ENCODE measurements around the gene CMSS1. TPM values are rescaled to one million over a fixed set of nuclear protein-coding genes. Genes with fewer than 3 reads are reported as not detected.

Gene CMSS1
- total and polyA plus RNA-seq, 4 experiments from 2014 or later, result 18.3 to 29.4 (median 21.9) TPM

DNA sequence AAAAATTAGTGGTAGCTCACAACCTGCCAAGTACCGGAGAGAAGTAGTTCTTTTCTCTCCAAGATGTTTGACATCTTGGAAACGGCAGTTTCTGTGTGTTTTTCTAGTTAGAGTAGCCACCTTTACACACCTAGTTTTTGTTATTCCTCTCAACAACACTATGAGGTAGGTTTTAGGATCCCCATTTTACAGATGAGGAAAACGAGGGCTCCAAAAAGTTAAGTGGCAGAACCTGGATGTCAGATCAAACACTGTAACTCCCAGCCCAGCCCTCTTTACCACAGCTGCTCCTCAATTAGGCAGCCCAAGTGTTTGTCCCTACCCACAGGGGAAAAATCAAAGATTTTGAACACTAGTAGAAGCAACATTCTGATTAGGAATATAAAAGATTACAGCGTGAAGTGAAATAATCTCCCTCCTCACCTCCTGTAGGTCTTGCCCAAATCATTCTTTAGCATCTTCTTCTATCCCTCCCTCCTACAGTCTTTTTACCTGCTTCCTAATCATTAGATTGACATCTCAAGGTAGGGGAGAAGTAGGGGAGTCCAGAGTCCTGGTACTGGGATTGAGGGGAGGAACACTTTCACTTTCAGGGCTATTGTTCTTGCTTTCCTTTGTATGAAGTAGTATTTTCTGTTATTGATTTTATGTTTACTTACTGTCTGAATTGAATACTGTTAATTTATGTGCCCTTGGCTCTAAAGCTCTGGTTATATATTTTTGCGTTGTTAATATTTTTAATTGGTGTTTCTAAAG, 142.6 kb downstream of the CMSS1 start:
- Mint-ChIP-seq H3K27me3 (no peaks in the 10 kb centered on the region), H3K27ac (peak overlapping the region in 1 of 7 donors; percentile 50), H3K4me3 (no peak overlapping the region), H3K36me3 (peaks cover 0 to 11% of the 10 kb centered on the region in 2 donors), H3K9me3 (no peaks in the 10 kb centered on the region), H3K4me1 (peaks cover 0 to 3% (median 0%) of the 10 kb centered on the region in 4 donors)
- Histone ChIP-seq H3K27ac (ENCODE audit: low read depth, low read length) (no peak overlapping the region), H3K4me3 (ENCODE audit: low read length in 2 of 2) (no peak overlapping the region), H3K4me1 (ENCODE audit: insufficient read depth, low read length) (no peaks in the 10 kb centered on the region), H3K36me3 (ENCODE audit: insufficient read depth, low read length) (no peaks in the 10 kb centered on the region), H3K27me3 (ENCODE audit: insufficient read depth, low read length) (no peaks in the 10 kb centered on the region), H3K9me3 (ENCODE audit: control insufficient read depth in 1 of 2, low read length in 2 of 2) (no peaks in the 10 kb centered on the region)
- no peak for DNase-seq
- intact Hi-C loops (cut with micrococcal nuclease), result no loop called here
- ChIA-PET POLR2A (ENCODE audit: partially characterized antibody) (no interaction called here), CTCF (ENCODE audit: partially characterized antibody) (no interaction called here)

DNA sequence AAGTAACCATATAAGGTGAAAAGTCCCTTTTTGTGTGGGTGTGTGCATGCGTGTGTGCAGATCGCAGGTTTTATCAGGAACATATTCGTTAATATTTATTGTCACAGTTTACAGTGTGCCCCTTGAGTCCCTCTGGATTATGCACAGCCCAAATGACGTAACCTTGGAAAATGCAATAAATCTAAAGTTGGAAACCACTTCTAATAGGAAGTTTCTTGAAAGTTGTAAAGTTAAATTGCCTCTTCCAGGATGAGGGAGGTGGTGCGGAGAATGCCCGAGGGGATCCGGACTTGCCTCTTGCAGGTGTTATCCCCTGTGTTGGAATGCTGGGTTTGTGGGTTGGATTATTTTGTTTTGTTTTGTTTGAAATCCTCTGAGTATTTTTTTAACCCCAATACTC, 143.3 kb downstream of the CMSS1 start:
- H3K27ac ChIP-seq (ENCODE audit: low read depth, low read length), result no peak overlapping the region
- Mint-ChIP-seq H3K4me3 (no peak overlapping the region), H3K27ac (no peak overlapping the region), H3K4me1 (peaks cover 0 to 3% (median 0%) of the 10 kb centered on the region in 4 donors), H3K36me3 (peaks cover 0 to 11% of the 10 kb centered on the region in 2 donors), H3K9me3 (no peaks in the 10 kb centered on the region), H3K27me3 (no peaks in the 10 kb centered on the region)
- no peaks in the 10 kb centered on the region for H3K36me3 ChIP-seq (ENCODE audit: insufficient read depth, low read length)
- no peaks in the 10 kb centered on the region for H3K27me3 ChIP-seq (ENCODE audit: insufficient read depth, low read length)
- H3K4me1 ChIP-seq (ENCODE audit: insufficient read depth, low read length), result no peaks in the 10 kb centered on the region
- no peak overlapping the region for H3K4me3 ChIP-seq (ENCODE audit: low read length in 2 of 2)
- intact Hi-C loops (cut with micrococcal nuclease), result no loop called here
- ChIA-PET CTCF (ENCODE audit: partially characterized antibody) (no interaction called here), POLR2A (ENCODE audit: partially characterized antibody) (no interaction called here)
- DNase-seq, result no peak
- H3K9me3 ChIP-seq (ENCODE audit: control insufficient read depth in 1 of 2, low read length in 2 of 2), result no peaks in the 10 kb centered on the region

DNA sequence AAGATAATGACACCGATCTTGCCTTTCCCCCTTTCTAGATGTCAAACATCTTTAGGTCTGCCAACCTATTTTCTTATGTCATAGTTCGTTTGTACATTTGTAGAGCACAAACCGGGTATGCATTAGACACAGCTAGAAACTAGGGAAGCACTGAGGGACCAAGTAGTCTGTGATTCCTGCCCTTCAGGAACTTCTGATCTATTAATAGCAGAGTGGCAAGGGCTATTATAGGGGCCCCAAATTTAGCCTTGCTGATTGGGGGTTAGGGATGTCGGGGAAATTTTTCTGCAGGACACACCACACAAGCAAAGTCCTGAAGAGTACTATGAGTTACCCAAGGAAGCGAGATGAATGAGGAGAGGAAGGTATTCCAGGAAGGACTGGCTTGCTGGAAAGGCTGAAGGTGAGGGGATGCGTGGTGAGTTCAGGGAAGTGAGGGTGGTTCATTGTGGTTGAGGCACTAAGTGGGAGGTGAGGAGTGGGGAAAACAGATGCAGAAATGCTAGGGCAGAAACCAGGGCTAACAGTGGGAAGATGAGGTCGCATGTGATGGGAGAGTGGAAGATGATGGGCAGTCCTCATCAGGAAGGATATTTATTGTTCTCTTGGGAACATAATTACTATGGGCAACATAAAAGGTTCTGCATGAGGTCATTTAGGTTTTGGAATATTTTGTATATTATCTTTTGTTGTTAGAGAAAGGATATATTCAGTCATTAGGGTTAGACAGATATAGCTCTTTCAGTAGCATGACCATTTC, 144.3 kb downstream of the CMSS1 start:
- no peak for DNase-seq
- Histone ChIP-seq H3K4me1 (ENCODE audit: insufficient read depth, low read length) (no peaks in the 10 kb centered on the region), H3K27ac (ENCODE audit: low read depth, low read length) (no peak overlapping the region), H3K9me3 (ENCODE audit: control insufficient read depth in 1 of 2, low read length in 2 of 2) (no peaks in the 10 kb centered on the region), H3K36me3 (ENCODE audit: insufficient read depth, low read length) (no peaks in the 10 kb centered on the region), H3K4me3 (ENCODE audit: low read length in 2 of 2) (no peak overlapping the region), H3K27me3 (ENCODE audit: insufficient read depth, low read length) (no peaks in the 10 kb centered on the region)
- Mint-ChIP-seq H3K4me3 (peak overlapping the region in 1 of 8 donors; percentile 32), H3K27ac (no peak overlapping the region), H3K36me3 (peaks cover 0 to 11% of the 10 kb centered on the region in 2 donors), H3K27me3 (no peaks in the 10 kb centered on the region), H3K9me3 (no peaks in the 10 kb centered on the region), H3K4me1 (no peaks in the 10 kb centered on the region)
- CTCF ChIA-PET (ENCODE audit: partially characterized antibody), result no interaction called here
- intact Hi-C loops (cut with micrococcal nuclease), result no loop called here
- POLR2A ChIA-PET (ENCODE audit: partially characterized antibody), result no interaction called here

DNA sequence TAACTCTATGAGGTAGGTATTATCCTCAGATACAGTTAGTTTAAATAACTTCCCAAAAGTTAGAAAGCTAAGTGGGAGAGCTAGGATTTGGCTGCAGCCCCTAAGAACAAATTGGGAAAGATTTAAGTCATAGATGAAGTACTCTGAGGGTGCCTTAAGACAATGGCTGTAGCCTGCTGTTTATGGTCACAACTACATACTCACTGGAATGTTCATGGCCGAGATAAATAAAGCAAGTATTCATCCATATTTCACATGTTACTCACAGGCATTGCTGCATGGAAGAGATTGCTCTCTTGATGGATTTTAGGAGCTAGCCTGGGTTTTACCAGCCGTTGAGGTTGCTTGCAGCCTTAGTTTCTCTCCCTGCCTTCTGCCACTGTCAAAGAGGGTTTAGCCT, 145.0 kb downstream of the CMSS1 start:
- H3K9me3 Mint-ChIP-seq, result no peaks in the 10 kb centered on the region
- H3K27ac ChIP-seq (ENCODE audit: low read depth, low read length), result no peak overlapping the region
- no peaks in the 10 kb centered on the region for H3K27me3 ChIP-seq (ENCODE audit: insufficient read depth, low read length)
- H3K4me3 ChIP-seq (ENCODE audit: low read length in 2 of 2), result no peak overlapping the region
- no peaks in the 10 kb centered on the region for H3K4me1 Mint-ChIP-seq
- CTCF ChIA-PET (ENCODE audit: partially characterized antibody), result no interaction called here
- H3K4me3 Mint-ChIP-seq, result no peak overlapping the region
- H3K36me3 Mint-ChIP-seq, result peaks cover 0 to 11% of the 10 kb centered on the region in 2 donors
- no peaks in the 10 kb centered on the region for H3K9me3 ChIP-seq (ENCODE audit: control insufficient read depth in 1 of 2, low read length in 2 of 2)
- no peaks in the 10 kb centered on the region for H3K36me3 ChIP-seq (ENCODE audit: insufficient read depth, low read length)
- no peaks in the 10 kb centered on the region for H3K27me3 Mint-ChIP-seq
- intact Hi-C loops (cut with micrococcal nuclease), result no loop called here
- H3K4me1 ChIP-seq (ENCODE audit: insufficient read depth, low read length), result no peaks in the 10 kb centered on the region
- DNase-seq, result no peak
- POLR2A ChIA-PET (ENCODE audit: partially characterized antibody), result no interaction called here
- no peak overlapping the region for H3K27ac Mint-ChIP-seq

- Histone ChIP-seq H3K9me3 (ENCODE audit: control insufficient read depth in 1 of 2, low read length in 2 of 2) (no peaks in the 10 kb centered on the region), H3K4me1 (ENCODE audit: insufficient read depth, low read length) (no peaks in the 10 kb centered on the region), H3K36me3 (ENCODE audit: insufficient read depth, low read length) (no peaks in the 10 kb centered on the region), H3K4me3 (ENCODE audit: low read length in 2 of 2) (no peak overlapping the region), H3K27ac (ENCODE audit: low read depth, low read length) (no peak overlapping the region), H3K27me3 (ENCODE audit: insufficient read depth, low read length) (no peaks in the 10 kb centered on the region)
- Mint-ChIP-seq H3K9me3 (no peaks in the 10 kb centered on the region), H3K36me3 (peaks cover 0 to 11% of the 10 kb centered on the region in 2 donors), H3K27ac (no peak overlapping the region), H3K27me3 (no peaks in the 10 kb centered on the region), H3K4me3 (no peak overlapping the region), H3K4me1 (peaks cover 0 to 6% (median 5%) of the 10 kb centered on the region in 4 donors)
- ChIA-PET POLR2A (ENCODE audit: partially characterized antibody) (no interaction called here), CTCF (ENCODE audit: partially characterized antibody) (no interaction called here)
- intact Hi-C loops (cut with micrococcal nuclease), result no loop called here
- DNase-seq, result no peak
These were observed 147.4 kb downstream of the CMSS1 start for GRCh38 chr3:99965077-99965476.

DNA sequence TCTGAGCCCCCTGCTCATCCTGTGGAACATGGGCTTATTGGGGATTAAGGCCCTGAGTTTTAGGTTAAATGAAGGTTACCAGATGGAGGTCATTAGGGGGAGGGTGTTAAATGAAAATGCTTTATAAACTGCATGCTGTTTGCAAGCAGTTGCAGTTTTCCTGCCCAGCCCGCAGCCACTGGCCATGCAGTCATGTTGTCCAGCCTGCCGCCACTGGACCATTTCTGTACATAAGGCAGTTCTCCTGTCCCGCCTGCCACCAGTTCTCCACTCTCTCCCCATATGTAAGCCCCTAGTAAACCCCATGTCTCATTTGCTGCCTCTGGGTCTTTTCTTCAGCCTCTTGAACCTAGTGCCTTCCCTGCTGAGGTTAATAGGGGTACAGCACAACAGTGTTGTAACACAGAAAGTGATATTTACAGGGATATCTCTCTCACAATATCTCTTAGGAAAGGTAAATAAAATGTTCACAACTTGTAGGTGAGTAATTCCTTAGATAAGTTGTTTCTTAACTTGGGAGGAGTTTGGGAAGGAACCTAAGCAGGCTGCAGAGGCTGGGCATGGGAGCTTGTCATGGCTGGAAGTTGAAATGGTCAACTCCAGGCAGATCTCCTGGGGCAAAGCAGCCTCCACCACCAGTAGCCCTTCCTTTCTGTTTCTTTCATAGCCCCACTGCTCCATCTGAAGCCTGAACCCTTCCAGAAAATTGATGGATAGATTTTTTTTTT, 148.2 kb downstream of the CMSS1 start:
- Mint-ChIP-seq H3K4me3 (no peak overlapping the region), H3K27ac (no peak overlapping the region), H3K9me3 (no peaks in the 10 kb centered on the region), H3K36me3 (peaks cover 0 to 11% of the 10 kb centered on the region in 2 donors), H3K27me3 (no peaks in the 10 kb centered on the region), H3K4me1 (peaks cover 0 to 6% (median 5%) of the 10 kb centered on the region in 4 donors)
- no peaks in the 10 kb centered on the region for H3K27me3 ChIP-seq (ENCODE audit: insufficient read depth, low read length)
- no peaks in the 10 kb centered on the region for H3K4me1 ChIP-seq (ENCODE audit: insufficient read depth, low read length)
- H3K36me3 ChIP-seq (ENCODE audit: insufficient read depth, low read length), result no peaks in the 10 kb centered on the region
- H3K27ac ChIP-seq (ENCODE audit: low read depth, low read length), result no peak overlapping the region
- intact Hi-C loops (cut with micrococcal nuclease), result no loop called here
- CTCF ChIA-PET (ENCODE audit: partially characterized antibody), result no interaction called here
- POLR2A ChIA-PET (ENCODE audit: partially characterized antibody), result no interaction called here
- DNase-seq, result no peak
- no peaks in the 10 kb centered on the region for H3K9me3 ChIP-seq (ENCODE audit: control insufficient read depth in 1 of 2, low read length in 2 of 2)
- H3K4me3 ChIP-seq (ENCODE audit: low read length in 2 of 2), result no peak overlapping the region

GRCh38 chr3:99966662-99967416, 149.2 kb downstream of the CMSS1 start:
- H3K36me3 ChIP-seq (ENCODE audit: insufficient read depth, low read length), result no peaks in the 10 kb centered on the region
- H3K27me3 ChIP-seq (ENCODE audit: insufficient read depth, low read length), result no peaks in the 10 kb centered on the region
- no peak overlapping the region for H3K4me3 ChIP-seq (ENCODE audit: low read length in 2 of 2)
- intact Hi-C loops (cut with micrococcal nuclease), result no loop called here
- Mint-ChIP-seq H3K36me3 (peaks cover 0 to 9% of the 10 kb centered on the region in 2 donors), H3K27me3 (no peaks in the 10 kb centered on the region), H3K4me3 (no peak overlapping the region), H3K4me1 (peaks cover 0 to 6% (median 5%) of the 10 kb centered on the region in 4 donors), H3K27ac (no peak overlapping the region), H3K9me3 (no peaks in the 10 kb centered on the region)
- ChIA-PET CTCF (ENCODE audit: partially characterized antibody) (no interaction called here), POLR2A (ENCODE audit: partially characterized antibody) (no interaction called here)
- no peak for DNase-seq
- H3K27ac ChIP-seq (ENCODE audit: low read depth, low read length), result no peak overlapping the region
- H3K4me1 ChIP-seq (ENCODE audit: insufficient read depth, low read length), result no peaks in the 10 kb centered on the region
- H3K9me3 ChIP-seq (ENCODE audit: control insufficient read depth in 1 of 2, low read length in 2 of 2), result no peaks in the 10 kb centered on the region

Measured in CD4-positive, alpha-beta memory T cell (primary cell).